Measurements from ENCODE around the gene SMIM24. TPM values are rescaled to one million over a fixed set of nuclear protein-coding genes. Genes with fewer than 3 reads are reported as not detected.

The SMIM24 gene
- total and polyA plus RNA-seq, 2 experiments from 2014 or later: 5.0 to 21.5 TPM

DNA sequence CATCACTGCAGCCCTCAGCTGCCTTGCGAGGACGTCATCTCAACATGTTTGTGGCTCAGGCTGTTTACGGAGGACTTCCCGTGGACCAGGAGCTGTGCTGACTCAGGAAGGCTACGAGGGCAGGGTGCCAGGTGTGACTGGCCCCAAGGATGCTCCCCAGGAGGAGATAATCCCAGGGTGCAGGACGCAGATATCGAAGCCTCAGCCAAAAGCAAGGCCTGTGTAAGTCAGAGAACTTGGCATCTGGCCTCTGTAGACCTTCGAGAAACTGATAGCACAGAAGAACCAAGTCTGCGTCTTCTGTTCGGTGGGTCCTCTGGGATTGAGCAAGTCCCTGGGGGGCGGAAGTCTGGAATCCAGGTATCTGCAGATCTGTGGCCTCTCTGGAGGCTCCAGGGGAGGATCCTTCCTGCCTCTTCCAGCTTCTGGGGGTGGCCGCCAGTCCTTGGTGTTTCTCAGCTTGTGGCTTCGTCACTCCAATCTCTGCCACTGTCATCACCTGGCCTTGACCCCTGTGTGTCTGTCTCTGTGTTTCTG lies 22.8 kb upstream of the SMIM24 start:
- H3K36me3 Mint-ChIP-seq (ENCODE audit: low read depth): peaks cover 4% of the 10 kb centered on the region
- Histone ChIP-seq H3F3A (replicated peaks; ENCODE audit: low read depth) (0 out of 2 replicates have a peak, but pooled peaks cover 2% of the 10 kb centered on the region), H3K4me1 (ENCODE audit: insufficient read depth) (peaks cover 24% of the 10 kb centered on the region), H3K9me2 (ENCODE audit: insufficient read depth) (no peaks in the 10 kb centered on the region), H2AFZ (no peak overlapping the region), H3K36me3 (ENCODE audit: insufficient read depth) (no peaks in the 10 kb centered on the region), H3K79me2 (replicated peaks; ENCODE audit: insufficient read depth) (peaks cover 22% of the 10 kb centered on the region), H4K20me1 (replicated peaks; ENCODE audit: insufficient read depth) (peaks cover 5% of the 10 kb centered on the region; the same call in 1 of the 2 replicates), H3K4me2 (no peak overlapping the region), H3K4me3 (no peak overlapping the region), H3K27me3 (ENCODE audit: insufficient read depth) (no peaks in the 10 kb centered on the region), H3K27ac (ENCODE audit: low read depth) (no peak overlapping the region)
- peaks cover 16% of the 10 kb centered on the region for H3K27me3 Mint-ChIP-seq (ENCODE audit: insufficient read depth, low read depth, poor library complexity)
- DNase-seq (ENCODE audit: low spot score): no peak
- no peak overlapping the region for H3K27ac Mint-ChIP-seq
- H3K9me3 Mint-ChIP-seq: peaks cover 4% of the 10 kb centered on the region; the same call in 1 of the 3 replicates
- TF ChIP-seq CREB1 (CRISPR knock-in tag; IDR thresholded peaks at IDR 0.05; ENCODE audit: low read depth): no peak
- TF ChIP-seq, protein P1, sequence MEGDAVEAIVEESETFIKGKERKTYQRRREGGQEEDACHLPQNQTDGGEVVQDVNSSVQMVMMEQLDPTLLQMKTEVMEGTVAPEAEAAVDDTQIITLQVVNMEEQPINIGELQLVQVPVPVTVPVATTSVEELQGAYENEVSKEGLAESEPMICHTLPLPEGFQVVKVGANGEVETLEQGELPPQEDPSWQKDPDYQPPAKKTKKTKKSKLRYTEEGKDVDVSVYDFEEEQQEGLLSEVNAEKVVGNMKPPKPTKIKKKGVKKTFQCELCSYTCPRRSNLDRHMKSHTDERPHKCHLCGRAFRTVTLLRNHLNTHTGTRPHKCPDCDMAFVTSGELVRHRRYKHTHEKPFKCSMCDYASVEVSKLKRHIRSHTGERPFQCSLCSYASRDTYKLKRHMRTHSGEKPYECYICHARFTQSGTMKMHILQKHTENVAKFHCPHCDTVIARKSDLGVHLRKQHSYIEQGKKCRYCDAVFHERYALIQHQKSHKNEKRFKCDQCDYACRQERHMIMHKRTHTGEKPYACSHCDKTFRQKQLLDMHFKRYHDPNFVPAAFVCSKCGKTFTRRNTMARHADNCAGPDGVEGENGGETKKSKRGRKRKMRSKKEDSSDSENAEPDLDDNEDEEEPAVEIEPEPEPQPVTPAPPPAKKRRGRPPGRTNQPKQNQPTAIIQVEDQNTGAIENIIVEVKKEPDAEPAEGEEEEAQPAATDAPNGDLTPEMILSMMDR (conservative IDR thresholded peaks at IDR 0.05; ENCODE audit: low read depth in 2 of 2): no peak
- TF ChIP-seq STAT1 (IDR thresholded peaks at IDR 0.05; ENCODE audit: unreplicated experiment): no peak
- TF ChIP-seq POLR2AphosphoS5 (IDR thresholded peaks at IDR 0.05; ENCODE audit: low read depth): no peak
- TF ChIP-seq EZH2phosphoT487 (IDR thresholded peaks at IDR 0.05; ENCODE audit: unreplicated experiment): no peak
- TF ChIP-seq, protein P2, sequence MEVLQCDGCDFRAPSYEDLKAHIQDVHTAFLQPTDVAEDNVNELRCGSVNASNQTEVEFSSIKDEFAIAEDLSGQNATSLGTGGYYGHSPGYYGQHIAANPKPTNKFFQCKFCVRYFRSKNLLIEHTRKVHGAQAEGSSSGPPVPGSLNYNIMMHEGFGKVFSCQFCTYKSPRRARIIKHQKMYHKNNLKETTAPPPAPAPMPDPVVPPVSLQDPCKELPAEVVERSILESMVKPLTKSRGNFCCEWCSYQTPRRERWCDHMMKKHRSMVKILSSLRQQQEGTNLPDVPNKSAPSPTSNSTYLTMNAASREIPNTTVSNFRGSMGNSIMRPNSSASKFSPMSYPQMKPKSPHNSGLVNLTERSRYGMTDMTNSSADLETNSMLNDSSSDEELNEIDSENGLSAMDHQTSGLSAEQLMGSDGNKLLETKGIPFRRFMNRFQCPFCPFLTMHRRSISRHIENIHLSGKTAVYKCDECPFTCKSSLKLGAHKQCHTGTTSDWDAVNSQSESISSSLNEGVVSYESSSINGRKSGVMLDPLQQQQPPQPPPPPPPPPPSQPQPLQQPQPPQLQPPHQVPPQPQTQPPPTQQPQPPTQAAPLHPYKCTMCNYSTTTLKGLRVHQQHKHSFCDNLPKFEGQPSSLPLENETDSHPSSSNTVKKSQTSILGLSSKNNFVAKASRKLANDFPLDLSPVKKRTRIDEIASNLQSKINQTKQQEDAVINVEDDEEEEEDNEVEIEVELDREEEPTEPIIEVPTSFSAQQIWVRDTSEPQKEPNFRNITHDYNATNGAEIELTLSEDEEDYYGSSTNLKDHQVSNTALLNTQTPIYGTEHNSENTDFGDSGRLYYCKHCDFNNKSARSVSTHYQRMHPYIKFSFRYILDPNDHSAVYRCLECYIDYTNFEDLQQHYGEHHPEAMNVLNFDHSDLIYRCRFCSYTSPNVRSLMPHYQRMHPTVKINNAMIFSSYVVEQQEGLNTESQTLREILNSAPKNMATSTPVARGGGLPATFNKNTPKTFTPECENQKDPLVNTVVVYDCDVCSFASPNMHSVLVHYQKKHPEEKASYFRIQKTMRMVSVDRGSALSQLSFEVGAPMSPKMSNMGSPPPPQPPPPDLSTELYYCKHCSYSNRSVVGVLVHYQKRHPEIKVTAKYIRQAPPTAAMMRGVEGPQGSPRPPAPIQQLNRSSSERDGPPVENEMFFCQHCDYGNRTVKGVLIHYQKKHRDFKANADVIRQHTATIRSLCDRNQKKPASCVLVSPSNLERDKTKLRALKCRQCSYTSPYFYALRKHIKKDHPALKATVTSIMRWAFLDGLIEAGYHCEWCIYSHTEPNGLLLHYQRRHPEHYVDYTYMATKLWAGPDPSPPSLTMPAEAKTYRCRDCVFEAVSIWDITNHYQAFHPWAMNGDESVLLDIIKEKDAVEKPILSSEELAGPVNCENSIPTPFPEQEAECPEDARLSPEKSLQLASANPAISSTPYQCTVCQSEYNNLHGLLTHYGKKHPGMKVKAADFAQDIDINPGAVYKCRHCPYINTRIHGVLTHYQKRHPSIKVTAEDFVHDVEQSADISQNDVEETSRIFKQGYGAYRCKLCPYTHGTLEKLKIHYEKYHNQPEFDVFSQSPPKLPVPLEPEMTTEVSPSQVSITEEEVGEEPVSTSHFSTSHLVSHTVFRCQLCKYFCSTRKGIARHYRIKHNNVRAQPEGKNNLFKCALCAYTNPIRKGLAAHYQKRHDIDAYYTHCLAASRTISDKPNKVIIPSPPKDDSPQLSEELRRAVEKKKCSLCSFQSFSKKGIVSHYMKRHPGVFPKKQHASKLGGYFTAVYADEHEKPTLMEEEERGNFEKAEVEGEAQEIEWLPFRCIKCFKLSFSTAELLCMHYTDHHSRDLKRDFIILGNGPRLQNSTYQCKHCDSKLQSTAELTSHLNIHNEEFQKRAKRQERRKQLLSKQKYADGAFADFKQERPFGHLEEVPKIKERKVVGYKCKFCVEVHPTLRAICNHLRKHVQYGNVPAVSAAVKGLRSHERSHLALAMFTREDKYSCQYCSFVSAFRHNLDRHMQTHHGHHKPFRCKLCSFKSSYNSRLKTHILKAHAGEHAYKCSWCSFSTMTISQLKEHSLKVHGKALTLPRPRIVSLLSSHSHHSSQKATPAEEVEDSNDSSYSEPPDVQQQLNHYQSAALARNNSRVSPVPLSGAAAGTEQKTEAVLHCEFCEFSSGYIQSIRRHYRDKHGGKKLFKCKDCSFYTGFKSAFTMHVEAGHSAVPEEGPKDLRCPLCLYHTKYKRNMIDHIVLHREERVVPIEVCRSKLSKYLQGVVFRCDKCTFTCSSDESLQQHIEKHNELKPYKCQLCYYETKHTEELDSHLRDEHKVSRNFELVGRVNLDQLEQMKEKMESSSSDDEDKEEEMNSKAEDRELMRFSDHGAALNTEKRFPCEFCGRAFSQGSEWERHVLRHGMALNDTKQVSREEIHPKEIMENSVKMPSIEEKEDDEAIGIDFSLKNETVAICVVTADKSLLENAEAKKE (CRISPR knock-in tag; IDR thresholded peaks at IDR 0.05): no peak
- TF ChIP-seq JUNB (IDR thresholded peaks at IDR 0.05; ENCODE audit: unreplicated experiment): no peak
- TF ChIP-seq, protein P3, sequence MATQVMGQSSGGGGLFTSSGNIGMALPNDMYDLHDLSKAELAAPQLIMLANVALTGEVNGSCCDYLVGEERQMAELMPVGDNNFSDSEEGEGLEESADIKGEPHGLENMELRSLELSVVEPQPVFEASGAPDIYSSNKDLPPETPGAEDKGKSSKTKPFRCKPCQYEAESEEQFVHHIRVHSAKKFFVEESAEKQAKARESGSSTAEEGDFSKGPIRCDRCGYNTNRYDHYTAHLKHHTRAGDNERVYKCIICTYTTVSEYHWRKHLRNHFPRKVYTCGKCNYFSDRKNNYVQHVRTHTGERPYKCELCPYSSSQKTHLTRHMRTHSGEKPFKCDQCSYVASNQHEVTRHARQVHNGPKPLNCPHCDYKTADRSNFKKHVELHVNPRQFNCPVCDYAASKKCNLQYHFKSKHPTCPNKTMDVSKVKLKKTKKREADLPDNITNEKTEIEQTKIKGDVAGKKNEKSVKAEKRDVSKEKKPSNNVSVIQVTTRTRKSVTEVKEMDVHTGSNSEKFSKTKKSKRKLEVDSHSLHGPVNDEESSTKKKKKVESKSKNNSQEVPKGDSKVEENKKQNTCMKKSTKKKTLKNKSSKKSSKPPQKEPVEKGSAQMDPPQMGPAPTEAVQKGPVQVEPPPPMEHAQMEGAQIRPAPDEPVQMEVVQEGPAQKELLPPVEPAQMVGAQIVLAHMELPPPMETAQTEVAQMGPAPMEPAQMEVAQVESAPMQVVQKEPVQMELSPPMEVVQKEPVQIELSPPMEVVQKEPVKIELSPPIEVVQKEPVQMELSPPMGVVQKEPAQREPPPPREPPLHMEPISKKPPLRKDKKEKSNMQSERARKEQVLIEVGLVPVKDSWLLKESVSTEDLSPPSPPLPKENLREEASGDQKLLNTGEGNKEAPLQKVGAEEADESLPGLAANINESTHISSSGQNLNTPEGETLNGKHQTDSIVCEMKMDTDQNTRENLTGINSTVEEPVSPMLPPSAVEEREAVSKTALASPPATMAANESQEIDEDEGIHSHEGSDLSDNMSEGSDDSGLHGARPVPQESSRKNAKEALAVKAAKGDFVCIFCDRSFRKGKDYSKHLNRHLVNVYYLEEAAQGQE (IDR thresholded peaks at IDR 0.05; ENCODE audit: unreplicated experiment): no peak
- TF ChIP-seq EZH2 (IDR thresholded peaks at IDR 0.05; ENCODE audit: low read depth, unreplicated experiment): no peak
- TF ChIP-seq, protein P4, sequence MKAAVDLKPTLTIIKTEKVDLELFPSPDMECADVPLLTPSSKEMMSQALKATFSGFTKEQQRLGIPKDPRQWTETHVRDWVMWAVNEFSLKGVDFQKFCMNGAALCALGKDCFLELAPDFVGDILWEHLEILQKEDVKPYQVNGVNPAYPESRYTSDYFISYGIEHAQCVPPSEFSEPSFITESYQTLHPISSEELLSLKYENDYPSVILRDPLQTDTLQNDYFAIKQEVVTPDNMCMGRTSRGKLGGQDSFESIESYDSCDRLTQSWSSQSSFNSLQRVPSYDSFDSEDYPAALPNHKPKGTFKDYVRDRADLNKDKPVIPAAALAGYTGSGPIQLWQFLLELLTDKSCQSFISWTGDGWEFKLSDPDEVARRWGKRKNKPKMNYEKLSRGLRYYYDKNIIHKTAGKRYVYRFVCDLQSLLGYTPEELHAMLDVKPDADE (IDR thresholded peaks at IDR 0.05): no peak
- no peak for TF ChIP-seq ZNF114 (CRISPR knock-in tag; IDR thresholded peaks at IDR 0.05)
- no peak for TF ChIP-seq ZNF331 (CRISPR knock-in tag; IDR thresholded peaks at IDR 0.05; ENCODE audit: low read depth)
- peaks cover 13% of the 10 kb centered on the region for H3K4me1 Mint-ChIP-seq
- no peak for ATAC-seq
- H3K4me3 Mint-ChIP-seq: no peak overlapping the region

All from GM23338 (cell line).